Mesenchymal stem cell (in vitro differentiated cells and primary cell): ENCODE measurements around the gene HAO2.
"Not testable (repeated sequence)": the region's sequence is repeated elsewhere in the genome, so short reads cannot be mapped to it uniquely, and the experiment has no call there.

Experiments
- DNase-seq: peaks from one replicate; pipeline ENCODE4 v3.0.0-alpha.2; 2013
- H2AFZ ChIP-seq: one replicate; pipeline ENCODE4 v1.6.1; 2013; ENCODE audit warnings: low read depth, mild to moderate bottlenecking, control low read depth, inconsistent platforms, low read length, moderate library complexity
- H2AK5ac ChIP-seq: 2 replicates; pipeline ENCODE4 v1.6.1; 2013; ENCODE audit warnings: low read length, moderate library complexity, mild to moderate bottlenecking, inconsistent platforms; ENCODE audit not compliant: severe bottlenecking
- H2BK120ac ChIP-seq: one replicate; pipeline ENCODE4 v1.6.1; 2013; ENCODE audit warnings: low read depth, mild to moderate bottlenecking, inconsistent platforms, low read length, moderate library complexity
- H2BK12ac ChIP-seq, 2 experiments: one replicate each; pipeline ENCODE4 v1.6.1; 2013; ENCODE audit warnings: inconsistent platforms in 2 of 2, low read length in 2 of 2, mild to moderate bottlenecking in 2 of 2, moderate library complexity in 2 of 2, control low read depth in 1 of 2
- H2BK15ac ChIP-seq: one replicate; pipeline ENCODE4 v1.6.1; 2013; ENCODE audit warnings: mild to moderate bottlenecking, low read depth, inconsistent platforms; ENCODE audit not compliant: poor library complexity, severe bottlenecking
- H2BK5ac ChIP-seq: 2 replicates; pipeline ENCODE4 v1.6.1; 2013; ENCODE audit warnings: low read depth, mild to moderate bottlenecking, low read length, control low read depth, inconsistent platforms; ENCODE audit not compliant: poor library complexity, severe bottlenecking
- H3K14ac ChIP-seq, 2 experiments: one replicate each; pipeline ENCODE4 v1.6.1; 2013; ENCODE audit warnings: inconsistent platforms in 2 of 2, low read length in 2 of 2, control low read depth in 1 of 2, mild to moderate bottlenecking in 1 of 2, moderate library complexity in 1 of 2
- H3K18ac ChIP-seq, 2 experiments: one replicate each; pipeline ENCODE4 v1.6.1; 2013; ENCODE audit warnings: inconsistent platforms in 2 of 2, low read length in 2 of 2, control low read depth in 1 of 2, low read depth in 1 of 2, mild to moderate bottlenecking in 1 of 2
- H3K23ac ChIP-seq, 2 experiments: one replicate each; pipeline ENCODE4 v1.6.1; 2013; ENCODE audit warnings: inconsistent platforms in 2 of 2, low read length in 2 of 2, mild to moderate bottlenecking in 2 of 2, moderate library complexity in 2 of 2, control low read depth in 1 of 2
- H3K27ac ChIP-seq: 2 replicates; pipeline ENCODE4 v1.5.1; 2013; ENCODE audit warnings: mild to moderate bottlenecking, moderate library complexity, low read length, control low read depth, inconsistent platforms; ENCODE audit not compliant: poor library complexity, severe bottlenecking
- H3K27me3 ChIP-seq, 2 experiments: 2 replicates each; pipeline versions ENCODE4 v1.6.1 to v1.7.0; 2013; ENCODE audit warnings: low read length in 2 of 2, mild to moderate bottlenecking in 2 of 2, moderate library complexity in 2 of 2, control low read depth in 1 of 2, inconsistent platforms in 1 of 2; ENCODE audit not compliant: control insufficient read depth in 1 of 2, insufficient read depth in 1 of 2
- H3K36me3 ChIP-seq, 2 experiments: 2 replicates each; pipeline versions ENCODE4 v1.6.1 to v1.7.0; 2013; ENCODE audit warnings: low read length in 2 of 2, control low read depth in 1 of 2, inconsistent platforms in 1 of 2, low read depth in 1 of 2, mild to moderate bottlenecking in 1 of 2; ENCODE audit not compliant: insufficient read depth in 2 of 2, control insufficient read depth in 1 of 2
- H3K4ac ChIP-seq, 2 experiments: one replicate each; pipeline ENCODE4 v1.6.1; 2013; ENCODE audit warnings: inconsistent platforms in 2 of 2, low read length in 2 of 2, mild to moderate bottlenecking in 2 of 2, moderate library complexity in 2 of 2, control low read depth in 1 of 2, low read depth in 1 of 2
- H3K4me1 ChIP-seq: 2 replicates; pipeline ENCODE4 v1.6.1; 2013; ENCODE audit warnings: low read depth, low read length, control low read depth; ENCODE audit not compliant: control insufficient read depth, insufficient read depth
- H3K4me2 ChIP-seq: 2 replicates; pipeline ENCODE4 v1.6.1; 2013; ENCODE audit warnings: low read length, mild to moderate bottlenecking, inconsistent platforms; ENCODE audit not compliant: poor library complexity, severe bottlenecking
- H3K4me3 ChIP-seq, 2 experiments: 2 replicates each; pipeline versions ENCODE4 v1.5.1 to v1.7.0; 2013; ENCODE audit warnings: low read length in 2 of 2, mild to moderate bottlenecking in 2 of 2, control low read depth in 1 of 2, low read depth in 1 of 2; ENCODE audit not compliant: insufficient read depth in 1 of 2
- H3K79me1 ChIP-seq: replicated peaks from 2 replicates; pipeline ENCODE4 v1.6.1; 2013; ENCODE audit warnings: mild to moderate bottlenecking, control low read depth, low read length, inconsistent platforms; ENCODE audit not compliant: poor library complexity, severe bottlenecking
- H3K9ac ChIP-seq: 2 replicates; pipeline ENCODE4 v1.7.0; 2013; ENCODE audit warnings: mild to moderate bottlenecking, low read length, moderate library complexity
- H3K9me3 ChIP-seq: 2 replicates; pipeline ENCODE4 v1.7.0; 2013; ENCODE audit warnings: mild to moderate bottlenecking, low read length; ENCODE audit not compliant: control insufficient read depth
- H4K8ac ChIP-seq: one replicate; pipeline ENCODE4 v1.6.1; 2013; ENCODE audit warnings: inconsistent platforms, mild to moderate bottlenecking, low read length, moderate library complexity
- H4K91ac ChIP-seq: one replicate; pipeline ENCODE4 v1.6.1; 2013; ENCODE audit warnings: mild to moderate bottlenecking, low read length, inconsistent platforms
- WGBS: methylation state at CpG from one replicate; pipeline ENCODE4 v1.1.7; 2013; ENCODE audit warnings: mixed read lengths; 5-methylcytosine and 5-hydroxymethylcytosine counted together

The HAO2 gene

DNA sequence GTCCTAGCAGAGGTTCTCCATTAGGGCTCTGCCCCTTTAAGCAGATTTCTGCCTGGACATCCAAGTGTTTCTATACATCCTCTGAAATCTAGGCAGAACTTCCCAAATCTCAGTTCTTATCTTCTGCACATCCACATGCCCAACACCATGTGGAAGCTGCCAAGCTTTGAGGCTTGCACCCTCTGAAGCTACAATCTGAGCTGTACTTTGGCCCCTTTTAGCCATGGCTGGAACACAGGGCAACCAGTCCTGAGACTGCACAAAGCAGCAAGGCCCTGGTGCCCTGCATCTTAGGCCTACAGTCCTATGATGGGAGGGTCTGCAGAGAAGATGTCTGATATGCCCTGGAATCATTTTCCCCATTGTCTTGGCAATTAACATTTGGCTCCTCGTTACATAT lies 8.0 kb downstream of the HAO2 start:
- Histone ChIP-seq H3K23ac (no peak overlapping the region), H3K4me2 (no peak overlapping the region), H3K79me1 (no peaks in the 10 kb centered on the region), H4K8ac (no peak overlapping the region), H3K4me3 (no peak overlapping the region), H3K4me1 (no peaks in the 10 kb centered on the region), H3K4ac (no peak overlapping the region), H3K9ac (no peak overlapping the region), H2AK5ac (no peak overlapping the region), H2BK120ac (no peak overlapping the region), H2AFZ (no peak overlapping the region), H4K91ac (no peak overlapping the region), H3K18ac (no peak overlapping the region), H3K36me3 (no peaks in the 10 kb centered on the region), H3K27me3 (peaks cover 0 to 34% of the 10 kb centered on the region in 2 experiments), H3K9me3 (no peaks in the 10 kb centered on the region), H2BK5ac (no peak overlapping the region), H2BK12ac (no peak overlapping the region), H3K27ac (no peak overlapping the region), H3K14ac (no peak overlapping the region), H2BK15ac (no peak overlapping the region)
- DNase-seq = no peak
- 45% methylated on average over 1 of the region's 1 CpG for WGBS

DNA sequence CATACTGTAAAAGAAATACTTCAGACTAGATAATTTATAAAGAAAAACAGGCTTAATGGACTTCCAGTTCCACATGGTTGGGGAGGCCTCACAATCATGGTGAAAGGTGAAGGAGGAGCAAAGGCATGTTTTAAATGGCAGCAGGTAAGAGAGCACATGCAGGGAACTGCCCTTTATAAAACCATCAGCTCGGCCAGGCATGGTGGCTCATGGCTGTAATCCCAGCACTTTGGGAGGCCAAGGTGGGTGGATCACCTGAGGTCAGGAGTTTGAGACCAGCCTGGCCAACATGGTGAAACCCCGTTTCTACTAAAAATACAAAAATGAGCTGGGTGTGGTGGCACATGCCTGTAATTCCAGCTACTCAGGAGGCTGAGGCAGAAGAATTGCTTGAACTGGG lies 9.0 kb downstream of the HAO2 start:
- H3K4me1 ChIP-seq, H3K9ac ChIP-seq, H2BK12ac ChIP-seq, H2BK15ac ChIP-seq, H2AK5ac ChIP-seq, H3K23ac ChIP-seq, H3K27ac ChIP-seq, DNase-seq, H3K36me3 ChIP-seq, H2BK5ac ChIP-seq, H3K4me2 ChIP-seq, H3K18ac ChIP-seq, H4K8ac ChIP-seq, H3K14ac ChIP-seq, H3K79me1 ChIP-seq, H3K4ac ChIP-seq, H3K4me3 ChIP-seq, H4K91ac ChIP-seq, H2BK120ac ChIP-seq, H2AFZ ChIP-seq, H3K9me3 ChIP-seq: not testable (repeated sequence)
- H3K27me3 ChIP-seq = peaks cover 0 to 31% of the 10 kb centered on the region in 2 experiments
- WGBS = 65% methylated on average over 1 of the region's 2 CpGs

DNA sequence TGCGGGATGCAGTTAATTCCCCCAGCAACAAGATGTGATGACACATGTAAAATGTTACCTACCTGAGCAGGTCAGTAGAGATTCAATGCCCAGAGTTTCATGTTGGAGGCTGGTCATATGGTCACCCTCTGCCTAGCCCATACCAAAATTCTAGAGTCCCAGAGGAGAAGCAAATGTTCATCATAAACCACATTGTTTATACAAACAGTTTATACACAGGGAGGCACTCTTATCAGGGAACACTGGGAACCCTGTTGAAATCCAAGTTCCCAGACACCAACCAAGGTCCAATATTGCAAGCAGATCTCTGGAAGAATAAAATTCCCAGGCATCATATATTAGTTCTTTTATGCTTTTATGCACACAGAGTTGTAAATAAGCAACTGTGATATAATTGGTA lies 10.5 kb downstream of the HAO2 start:
- Histone ChIP-seq H3K27ac (no peak overlapping the region), H2BK120ac (no peak overlapping the region), H3K9ac (no peak overlapping the region), H2AFZ (no peak overlapping the region), H4K8ac (no peak overlapping the region), H3K18ac (no peak overlapping the region), H2BK12ac (no peak overlapping the region), H2BK5ac (no peak overlapping the region), H3K4me1 (no peaks in the 10 kb centered on the region), H3K36me3 (no peaks in the 10 kb centered on the region), H3K14ac (no peak overlapping the region), H3K27me3 (peaks cover 0 to 22% of the 10 kb centered on the region in 2 experiments), H3K4ac (no peak overlapping the region), H3K9me3 (no peaks in the 10 kb centered on the region), H3K23ac (no peak overlapping the region), H3K4me2 (no peak overlapping the region), H4K91ac (no peak overlapping the region), H3K4me3 (no peak overlapping the region), H3K79me1 (no peaks in the 10 kb centered on the region), H2BK15ac (no peak overlapping the region), H2AK5ac (no peak overlapping the region)
- DNase-seq = no peak
- 100% methylated on average over 1 of the region's 1 CpG for WGBS

DNA sequence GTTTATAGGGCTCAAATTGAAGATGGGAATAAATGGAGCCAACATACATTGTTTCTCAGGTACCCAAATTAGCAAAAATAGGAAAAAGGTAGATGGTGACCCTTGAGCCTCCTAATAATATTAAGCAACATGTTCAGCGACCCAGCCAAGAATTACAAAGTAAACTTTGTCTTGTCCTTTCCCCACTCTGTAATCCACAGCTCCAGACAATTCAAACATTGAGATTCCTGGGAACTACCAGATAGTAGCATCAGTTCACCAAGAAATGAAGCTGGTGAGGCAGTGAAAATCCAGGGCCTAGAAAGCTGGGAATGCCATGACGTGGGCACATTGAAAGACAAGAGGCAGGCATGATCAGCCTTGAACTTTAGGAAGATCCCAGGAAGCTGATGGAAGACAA lies 11.7 kb downstream of the HAO2 start:
- Histone ChIP-seq H3K9me3 (no peaks in the 10 kb centered on the region), H3K4me2 (no peak overlapping the region), H3K27me3 (peaks cover 4 to 19% of the 10 kb centered on the region in 2 experiments), H4K8ac (no peak overlapping the region), H3K4ac (no peak overlapping the region), H2AFZ (no peak overlapping the region), H2BK120ac (no peak overlapping the region), H3K4me1 (no peaks in the 10 kb centered on the region), H2BK15ac (no peak overlapping the region), H4K91ac (no peak overlapping the region), H3K4me3 (no peak overlapping the region), H3K36me3 (no peaks in the 10 kb centered on the region), H3K23ac (no peak overlapping the region), H3K27ac (no peak overlapping the region), H2BK12ac (no peak overlapping the region), H2AK5ac (no peak overlapping the region), H3K14ac (no peak overlapping the region), H3K18ac (no peak overlapping the region), H2BK5ac (no peak overlapping the region), H3K9ac (no peak overlapping the region), H3K79me1 (no peaks in the 10 kb centered on the region)
- no peak for DNase-seq
- WGBS = 43% methylated on average over 2 of the region's 2 CpGs
